HUES64 (cell line): ENCODE data around the gene OXTR.

ENCODE experiments used
- H3K27ac ChIP-seq: 2 replicates; pipeline ENCODE4 v1.7.0; 2013; ENCODE audit warnings: low read depth, low read length, inconsistent platforms
- H3K27me3 ChIP-seq: 2 replicates; pipeline ENCODE4 v1.6.1; 2013; ENCODE audit warnings: mild to moderate bottlenecking, low read length; ENCODE audit not compliant: insufficient read depth
- H3K36me3 ChIP-seq: 2 replicates; pipeline ENCODE4 v1.6.1; 2013; ENCODE audit warnings: mild to moderate bottlenecking, low read length; ENCODE audit not compliant: insufficient read depth
- H3K4me1 ChIP-seq: 2 replicates; pipeline ENCODE4 v1.6.1; 2013; ENCODE audit warnings: mild to moderate bottlenecking, low read length, moderate library complexity; ENCODE audit not compliant: insufficient read depth
- H3K4me3 ChIP-seq: 2 replicates; pipeline ENCODE4 v1.5.1; 2013; ENCODE audit warnings: mild to moderate bottlenecking, low read length, moderate library complexity
- H3K9ac ChIP-seq: 2 replicates; pipeline ENCODE4 v1.6.1; 2013; ENCODE audit warnings: mild to moderate bottlenecking, low read depth, low read length
- H3K9me3 ChIP-seq: 2 replicates; pipeline ENCODE4 v1.6.1; 2013; ENCODE audit warnings: low read depth, low read length; ENCODE audit not compliant: insufficient read depth
- WGBS: fragments of 150-250, 120-280 bp; methylation state at CpG from one replicate; pipeline ENCODE4 v1.1.7; 2013; ENCODE audit warnings: missing lambda C conversion rate; 5-methylcytosine and 5-hydroxymethylcytosine counted together

The OXTR gene

DNA sequence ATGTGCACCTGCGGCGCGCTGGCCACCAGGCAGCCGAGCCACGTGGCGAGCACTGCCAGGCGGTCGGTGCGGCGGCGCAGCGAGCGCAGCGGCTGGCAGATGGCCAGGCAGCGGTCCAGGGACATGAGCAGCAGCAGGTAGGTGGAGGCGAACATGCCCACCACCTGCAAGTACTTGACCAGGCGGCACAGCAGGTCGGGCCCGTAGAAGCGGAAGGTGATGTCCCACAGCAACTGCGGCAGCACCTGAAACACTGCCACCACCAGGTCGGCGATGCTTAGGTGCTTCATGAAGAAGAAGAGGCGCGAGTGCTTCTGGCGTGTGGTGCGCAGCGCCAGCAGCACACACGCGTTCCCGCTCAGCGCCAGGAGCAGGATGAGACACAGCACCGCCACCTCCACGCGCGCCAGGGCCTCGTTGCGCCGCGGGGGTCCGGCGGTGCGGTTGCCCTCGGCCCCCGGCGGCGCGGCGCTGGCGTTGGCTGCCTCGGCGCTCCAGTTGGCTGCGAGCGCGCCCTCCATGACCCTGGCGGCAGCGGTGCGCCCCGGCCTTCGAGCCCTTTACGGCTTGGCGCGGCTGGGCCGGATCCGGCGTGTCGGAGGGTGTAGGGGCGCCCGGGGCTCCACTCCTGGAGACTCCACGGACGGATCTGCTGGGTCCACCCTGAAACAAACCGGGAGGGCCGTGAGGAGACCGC, 1.6 kb downstream of the OXTR start:
- Histone ChIP-seq H3K27ac (no peak overlapping the region), H3K9me3 (no peaks in the 10 kb centered on the region), H3K27me3 (peaks cover 69% of the 10 kb centered on the region), H3K36me3 (no peaks in the 10 kb centered on the region), H3K4me3 (peak overlapping the region; percentile 46), H3K9ac (peak overlapping the region; percentile 33; the same call in 1 of the 2 replicates), H3K4me1 (peaks cover 26% of the 10 kb centered on the region)
- WGBS: 15% methylated on average over 74 of the region's 74 CpGs

- Histone ChIP-seq H3K4me3 (peak overlapping the region; percentile 46), H3K9ac (no peak overlapping the region)
- WGBS: 83% methylated on average over 37 of the region's 37 CpGs
Measured at GRCh38 chr3:8767256-8767666, 2.2 kb downstream of the OXTR start.

GRCh38 chr3:8766148-8766547, 3.3 kb downstream of the OXTR start:
- Histone ChIP-seq H3K36me3 (no peaks in the 10 kb centered on the region), H3K27ac (no peak overlapping the region), H3K27me3 (peaks cover 66% of the 10 kb centered on the region), H3K4me1 (peaks cover 22% of the 10 kb centered on the region), H3K4me3 (no peak overlapping the region), H3K9me3 (no peaks in the 10 kb centered on the region), H3K9ac (no peak overlapping the region)
- 89% methylated on average over 2 of the region's 2 CpGs for WGBS

More at GRCh38 chr3:8767256-8767666, 2.2 kb downstream of the OXTR start:
- no peaks in the 10 kb centered on the region for H3K36me3 ChIP-seq
- peaks cover 69% of the 10 kb centered on the region for H3K27me3 ChIP-seq
- no peak overlapping the region for H3K27ac ChIP-seq
- H3K4me1 ChIP-seq: peaks cover 26% of the 10 kb centered on the region
- H3K9me3 ChIP-seq: no peaks in the 10 kb centered on the region

DNA sequence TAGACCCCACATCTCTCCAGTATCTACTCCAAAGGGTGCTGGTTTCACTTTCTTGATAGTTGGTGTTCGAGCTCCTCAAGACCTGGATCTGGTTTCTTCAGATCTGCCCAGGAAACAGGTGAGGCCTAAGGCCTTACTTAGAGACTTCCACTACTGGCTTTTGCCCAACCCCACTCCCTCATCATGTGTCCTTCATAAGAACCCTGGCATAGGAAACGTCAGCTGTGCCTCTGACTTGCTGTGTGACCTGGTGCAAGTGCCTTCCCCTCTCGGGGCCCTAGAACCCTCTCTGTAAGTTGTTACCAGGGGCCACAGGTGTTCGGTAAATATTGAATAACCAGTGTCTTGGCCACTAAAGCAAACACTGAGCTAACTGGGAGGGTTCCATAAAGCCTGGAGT, 3.9 kb downstream of the OXTR start:
- H3K4me1 ChIP-seq: peaks cover 16% of the 10 kb centered on the region
- no peak overlapping the region for H3K27ac ChIP-seq
- H3K9ac ChIP-seq: no peak overlapping the region
- H3K4me3 ChIP-seq: no peak overlapping the region
- WGBS: 88% methylated on average over 4 of the region's 4 CpGs
- peaks cover 66% of the 10 kb centered on the region for H3K27me3 ChIP-seq
- no peaks in the 10 kb centered on the region for H3K36me3 ChIP-seq
- no peaks in the 10 kb centered on the region for H3K9me3 ChIP-seq

DNA sequence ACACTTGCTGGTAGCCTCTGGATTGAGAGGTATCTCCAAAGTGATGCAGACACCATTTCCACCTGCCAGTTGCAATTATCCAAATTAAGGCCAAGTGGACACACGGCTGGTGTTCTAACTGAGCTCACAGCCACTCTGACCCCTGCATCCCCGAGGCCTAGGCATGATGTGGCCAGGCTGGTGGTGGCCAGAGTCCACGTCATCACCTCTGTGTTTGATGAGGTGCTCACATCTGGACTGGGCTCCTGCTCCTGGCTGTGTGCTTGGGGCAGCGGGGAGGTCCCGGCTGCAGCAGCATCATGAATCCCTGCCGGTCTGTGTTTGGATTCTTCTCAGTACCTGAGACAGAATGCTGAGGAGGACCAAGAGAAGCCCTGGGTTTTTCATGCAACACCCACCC, 4.9 kb downstream of the OXTR start:
- Histone ChIP-seq H3K27ac (no peak overlapping the region), H3K9me3 (no peaks in the 10 kb centered on the region), H3K4me1 (peaks cover 6% of the 10 kb centered on the region), H3K9ac (no peak overlapping the region), H3K27me3 (peaks cover 57% of the 10 kb centered on the region), H3K4me3 (no peak overlapping the region), H3K36me3 (no peaks in the 10 kb centered on the region)
- WGBS: 92% methylated on average over 6 of the region's 6 CpGs

DNA sequence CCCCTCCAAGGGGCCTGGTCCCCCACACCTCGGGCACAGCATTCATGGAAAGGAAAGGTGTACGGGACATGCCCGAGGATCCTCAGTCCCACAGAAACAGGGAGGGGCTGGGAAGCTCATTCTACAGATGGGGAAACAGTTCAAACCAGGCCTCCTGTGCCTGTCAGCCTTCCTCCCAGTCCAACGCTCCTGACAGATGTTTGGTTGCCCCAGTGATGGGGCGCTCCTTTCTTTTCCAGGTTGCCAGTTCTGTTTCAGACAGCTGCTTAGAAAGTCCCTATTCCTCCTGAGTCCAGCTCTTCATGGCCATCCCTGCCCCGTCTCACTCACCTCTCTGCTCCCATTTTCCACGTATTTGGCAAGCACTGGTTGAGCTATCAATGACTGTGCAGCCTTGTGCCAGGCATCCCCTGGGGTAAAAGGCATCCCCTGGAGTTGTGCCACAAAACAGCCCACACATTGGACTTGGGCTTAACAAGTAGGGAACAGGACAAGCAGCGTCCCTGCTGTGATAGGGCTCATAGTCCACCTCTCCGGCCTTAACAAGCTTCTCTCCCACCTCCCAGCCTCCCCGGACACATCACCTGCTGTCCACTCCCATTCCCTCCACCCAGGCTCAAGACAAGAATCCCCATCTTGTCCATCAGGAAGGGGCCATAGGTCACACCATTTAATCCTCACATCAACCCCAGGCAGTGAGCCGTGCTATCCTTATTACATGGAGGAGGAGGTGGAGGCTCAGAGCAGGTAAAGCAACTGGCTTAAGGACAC, 6.6 kb downstream of the OXTR start:
- H3K27me3 ChIP-seq: peaks cover 43% of the 10 kb centered on the region
- 96% methylated on average over 11 of the region's 11 CpGs for WGBS
- no peak overlapping the region for H3K9ac ChIP-seq
- H3K36me3 ChIP-seq: no peaks in the 10 kb centered on the region
- H3K4me3 ChIP-seq: no peak overlapping the region
- no peak overlapping the region for H3K27ac ChIP-seq
- H3K9me3 ChIP-seq: no peaks in the 10 kb centered on the region
- no peaks in the 10 kb centered on the region for H3K4me1 ChIP-seq

GRCh38 chr3:8761866-8762265, 7.5 kb downstream of the OXTR start:
- Histone ChIP-seq H3K36me3 (no peaks in the 10 kb centered on the region), H3K4me1 (no peaks in the 10 kb centered on the region), H3K4me3 (no peak overlapping the region), H3K9ac (no peak overlapping the region), H3K27ac (no peak overlapping the region), H3K27me3 (peaks cover 35% of the 10 kb centered on the region), H3K9me3 (no peaks in the 10 kb centered on the region)
- WGBS: 92% methylated on average over 5 of the region's 5 CpGs

- H3K27me3 ChIP-seq: peaks cover 21% of the 10 kb centered on the region
- no peak overlapping the region for H3K9ac ChIP-seq
- H3K9me3 ChIP-seq: no peaks in the 10 kb centered on the region
- H3K4me3 ChIP-seq: no peak overlapping the region
- no peak overlapping the region for H3K27ac ChIP-seq
- WGBS: 91% methylated on average over 5 of the region's 5 CpGs
- H3K36me3 ChIP-seq: no peaks in the 10 kb centered on the region
- no peaks in the 10 kb centered on the region for H3K4me1 ChIP-seq
Measured at GRCh38 chr3:8760506-8760905, 8.9 kb downstream of the OXTR start.

- no peaks in the 10 kb centered on the region for H3K36me3 ChIP-seq
- H3K9me3 ChIP-seq: no peaks in the 10 kb centered on the region
- 94% methylated on average over 5 of the region's 5 CpGs for WGBS
- peaks cover 17% of the 10 kb centered on the region for H3K27me3 ChIP-seq
- no peak overlapping the region for H3K9ac ChIP-seq
- no peaks in the 10 kb centered on the region for H3K4me1 ChIP-seq
- no peak overlapping the region for H3K4me3 ChIP-seq
- H3K27ac ChIP-seq: no peak overlapping the region
Measured at GRCh38 chr3:8760091-8760490, 9.3 kb downstream of the OXTR start.

DNA sequence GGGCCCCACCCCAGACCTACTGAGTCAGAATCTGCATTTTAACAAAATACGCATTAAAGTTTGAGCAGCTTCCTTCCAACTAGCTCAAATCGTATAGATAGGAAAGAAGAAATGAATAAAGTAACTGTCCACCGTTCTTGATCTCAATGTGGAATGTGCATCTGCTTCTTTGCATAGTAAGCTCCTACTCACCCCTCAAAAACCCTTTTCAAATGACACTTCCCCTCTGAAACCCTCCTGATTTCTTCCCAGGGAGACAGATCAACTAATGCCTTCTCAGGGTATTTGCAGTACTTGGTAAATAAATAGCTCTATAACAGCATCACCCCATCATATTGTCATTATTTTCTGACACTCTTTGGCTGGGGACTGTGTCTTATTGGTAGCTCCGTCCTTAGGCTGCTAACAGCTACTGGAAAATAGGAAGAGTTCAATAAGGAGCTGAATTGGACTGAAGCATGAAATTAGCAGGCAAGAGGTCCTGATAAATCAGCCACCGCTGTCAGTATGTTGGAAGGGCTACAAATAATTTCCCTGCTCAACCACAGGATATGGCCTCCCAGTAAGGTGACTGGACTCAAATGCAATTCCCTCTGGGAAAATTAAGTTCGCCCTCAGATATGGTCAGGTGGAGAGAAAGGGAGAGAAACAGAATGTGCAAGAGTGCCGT, 10.2 kb downstream of the OXTR start:
- Histone ChIP-seq H3K9me3 (no peaks in the 10 kb centered on the region), H3K27me3 (peaks cover 8% of the 10 kb centered on the region), H3K4me1 (no peaks in the 10 kb centered on the region), H3K4me3 (no peak overlapping the region), H3K9ac (no peak overlapping the region), H3K27ac (no peak overlapping the region), H3K36me3 (no peaks in the 10 kb centered on the region)
- WGBS: 93% methylated on average over 7 of the region's 7 CpGs
